GM12878 (cell line): ENCODE measurements around the gene LRP1. TPM values are rescaled to one million over a fixed set of nuclear protein-coding genes. Genes with fewer than 3 reads are reported as not detected.

Source experiments
- ATAC-seq: fragments of 200-7000 bp; cut with Tn5 transposase; 3 replicates; pipeline ENCODE4 v1.9.1; 2020; ENCODE audit warnings: mild to moderate bottlenecking, moderate library complexity
- BruUV-seq: library from RNA; stranded (reverse); fragments of 400-500 nt; replicated peaks from 2 replicates; lab custom pipeline; 2021; lab: Mats Ljungman, UMichigan
- CTCF ChIA-PET: fragments of 300-600 bp; sonication (Branson Sonifier 250); formaldehyde crosslinking; extraction: SDS; loops from one replicate; lab custom pipeline; 2021; ENCODE audit warnings: inconsistent platforms; lab: Yijun Ruan, JAX
- POLR2A ChIA-PET: fragments of 350-600 bp; formaldehyde crosslinking; extraction: SDS; loops from one replicate; lab custom pipeline; 2021; ENCODE audit warnings: inconsistent platforms; lab: Charles Lee
- RAD21 ChIA-PET: fragments of 300-600 bp; sonication (Branson Sonifier 250); formaldehyde crosslinking; loops from one replicate; lab custom pipeline; 2023; ENCODE audit warnings: antibody characterized with exemption; ENCODE audit not compliant: unreplicated experiment; lab: Charles Lee
- SMC1A ChIA-PET: fragments of 300-600 bp; sonication (Branson Sonifier 250); formaldehyde crosslinking; loops from one replicate; lab custom pipeline; 2023; ENCODE audit not compliant: unreplicated experiment, uncharacterized antibody; lab: Charles Lee
- DNase-seq: peaks from one replicate; pipeline ENCODE4 v3.0.0-alpha.2; 2011; ENCODE audit warnings: low read depth, low spot score
- FAIRE-seq: peaks from 3 replicates; lab custom pipeline; 2011; peaks lifted over from hg19 to GRCh38; lab: Jason Lieb, UNC
- H2AFZ ChIP-seq: 2 replicates; pipeline ENCODE4 v1.6.0; 2011; ENCODE audit warnings: low read depth, low read length, control low read depth; ENCODE audit not compliant: control insufficient read depth
- H3K27ac ChIP-seq: 2 replicates; pipeline ENCODE4 v1.5.1; 2011; ENCODE audit warnings: control low read depth; ENCODE audit not compliant: control insufficient read depth, insufficient read depth
- H3K27me3 ChIP-seq, 2 experiments: replicated peaks in 1 of 2; 2 replicates each; pipeline versions ENCODE4 v1.6.0 to v1.6.1; 2011; ENCODE audit warnings: low read length in 1 of 2; ENCODE audit not compliant: control insufficient read depth in 2 of 2, insufficient read depth in 2 of 2
- H3K36me3 ChIP-seq, 2 experiments: 2 replicates each; pipeline ENCODE4 v1.5.1; 2011; ENCODE audit warnings: low read length in 1 of 2; ENCODE audit not compliant: control insufficient read depth in 2 of 2, insufficient read depth in 2 of 2
- H3K4me1 ChIP-seq: 2 replicates; pipeline ENCODE4 v1.6.1; 2011; ENCODE audit warnings: mild to moderate bottlenecking, low read length, moderate library complexity, mixed read lengths; ENCODE audit not compliant: control insufficient read depth, insufficient read depth
- H3K4me2 ChIP-seq: 2 replicates; pipeline ENCODE4 v1.6.0; 2011; ENCODE audit warnings: control low read depth; ENCODE audit not compliant: control insufficient read depth, insufficient read depth
- H3K4me3 ChIP-seq: fragments of 200-600 bp; sonication (generic); 2 replicates; pipeline ENCODE4 v1.5.1; 2016
- H3K79me2 ChIP-seq: 2 replicates; pipeline ENCODE4 v1.6.0; 2011; ENCODE audit warnings: low read length; ENCODE audit not compliant: control insufficient read depth, insufficient read depth
- H3K9ac ChIP-seq: 2 replicates; pipeline ENCODE4 v1.8.0; 2011; ENCODE audit warnings: low read length, control low read depth, mixed read lengths; ENCODE audit not compliant: control insufficient read depth, insufficient read depth
- H3K9me3 ChIP-seq: replicated peaks from 3 replicates; pipeline ENCODE4 v1.5.1; 2011; ENCODE audit warnings: mild to moderate bottlenecking, low read length; ENCODE audit not compliant: control insufficient read depth, insufficient read depth
- H4K20me1 ChIP-seq: 2 replicates; pipeline ENCODE4 v1.6.0; 2011; ENCODE audit not compliant: control insufficient read depth, insufficient read depth
- EGR1 ChIP-seq, 2 experiments: IDR thresholded peaks; 1 replicate in 1 of 2; 2 replicates in 1 of 2; pipeline ENCODE4 v1.6.1; 2011 to 2012; ENCODE audit warnings: low read depth in 2 of 2, low read length in 2 of 2, borderline replicate concordance in 1 of 2, mild to moderate bottlenecking in 1 of 2, moderate library complexity in 1 of 2
- EP300 ChIP-seq, 2 experiments: fragments of 150-350 bp in 1 of 2; IDR thresholded peaks; 2 replicates each; pipeline ENCODE4 v1.6.1; 2011 to 2012; ENCODE audit warnings: low read depth in 2 of 2, low read length in 2 of 2, borderline replicate concordance in 1 of 2, improper control_type of control experiment in 1 of 2, inconsistent platforms in 1 of 2; ENCODE audit not compliant: control insufficient read depth in 1 of 2
- HDAC6 ChIP-seq: fragments of 200-600 bp; sonication (generic); IDR thresholded peaks from one replicate; pipeline ENCODE4 v1.8.0; 2017; ENCODE audit warnings: antibody characterized with exemption; ENCODE audit not compliant: unreplicated experiment
- MAX ChIP-seq: IDR thresholded peaks from 2 replicates; pipeline ENCODE4 v1.6.1; 2012; ENCODE audit warnings: low read depth, low read length, improper control_type of control experiment
- NR2F1 ChIP-seq: fragments of 450-650 bp; conservative IDR thresholded peaks from 2 replicates; pipeline ENCODE4 v1.6.1; 2017; ENCODE audit warnings: mild to moderate bottlenecking
- SUZ12 ChIP-seq: fragments of 200-600 bp; sonication (generic); IDR thresholded peaks from one replicate; pipeline ENCODE4 v1.6.1; 2018; ENCODE audit warnings: antibody characterized with exemption, mild to moderate bottlenecking; ENCODE audit not compliant: unreplicated experiment
- WGBS: methylation state at CpG from one replicate; pipeline ENCODE4 v1.1.6; 2016; ENCODE audit warnings: low lambda C conversion rate; ENCODE audit not compliant: insufficient replicate concordance, insufficient coverage; ENCODE audit errors: missing lambda C conversion rate; 5-methylcytosine and 5-hydroxymethylcytosine counted together
- in situ Hi-C: fragments of 300-500 bp; cut with MboI; formaldehyde crosslinking; loops from 9 replicates; pipeline ENCODE4 v1.14.3; 2018; ENCODE audit warnings: mixed read lengths
- intact Hi-C: fragments of 100-400 bp; cut with micrococcal nuclease; formaldehyde crosslinking; loops from one replicate; pipeline ENCODE4 v1.14.2; 2022; ENCODE audit not compliant: unreplicated experiment
- polyA plus RNA-seq, 11 experiments: library from polyadenylated mRNA; depleted of rRNA in 4 of 11; unstranded in 6 of 11; stranded (reverse) in 5 of 11; fragments of >200 nt; fragmentation: Nextera tagmentation in 4 of 11; fragmentation: Illumina TruSeq in 1 of 11; extraction: Ambion mirVana in 4 of 11; extraction: Trizol in 1 of 11; gene quantifications; 1 replicate in 1 of 11; 2 replicates in 10 of 11; pipeline versions ENCODE4 v1.2.1 to v1.2.3, GENCODE V29; 2011 to 2016; ENCODE audit warnings: inconsistent platforms in 2 of 11, missing spikeins in 2 of 11, low read depth in 1 of 11
- total RNA-seq, 4 experiments: library from RNA; depleted of rRNA in 3 of 4; stranded (reverse); fragments of >200 nt in 3 of 4; fragmentation: Illumina TruSeq in 1 of 4; extraction: Trizol in 1 of 4; gene quantifications; 2 replicates each; pipeline versions ENCODE4 v1.2.1 to v1.2.3, GENCODE V29; 2013 to 2021

The LRP1 gene
- total and polyA plus RNA-seq, 10 of the 15 experiments (the other 5 are each of a cell fraction or from before 2014, with no cell fraction given), result under 0.01 to 1.1 (median 0.20) TPM; not detected in 2

GRCh38 chr12:57207731-57208630 is 79.7 kb downstream of the LRP1 start:
- Histone ChIP-seq H3K9ac (no peak overlapping the region), H3K4me1 (no peaks in the 10 kb centered on the region), H3K9me3 (no peaks in the 10 kb centered on the region), H3K4me3 (no peak overlapping the region), H3K36me3 (no peaks in the 10 kb centered on the region)
- POLR2A ChIA-PET, result interaction anchor here (0.5 kb wide), 1 partner anchor 74 kb away, joined by 3 read pairs; no protein-coding TSS in a partner anchor
- RAD21 ChIA-PET, result no interaction called here
- DNase-seq (no peak), FAIRE-seq (no peak)
- SMC1A ChIA-PET, result no interaction called here
- in situ Hi-C loops, result no loop called here
- CTCF ChIA-PET, result interaction anchor here (1.1 to 1.4 kb wide), 2 partner anchors 35 to 84 kb away, joined by 3 to 5 read pairs; no protein-coding TSS in a partner anchor
- intact Hi-C loops, result no loop called here
- TF ChIP-seq NR2F1, result no peak; the same call in 1 of the 2 replicates
- TF ChIP-seq SUZ12, result no peak
- TF ChIP-seq EP300 (IDR thresholded peaks at IDR 0.05; ENCODE audit: borderline replicate concordance in 1 of 2, control insufficient read depth in 1 of 2, low read depth in 2 of 2, low read length in 2 of 2), result no peak
- TF ChIP-seq MAX, result no peak
- TF ChIP-seq HDAC6, result no peak
- TF ChIP-seq EGR1 (IDR thresholded peaks at IDR 0.05; ENCODE audit: borderline replicate concordance in 1 of 2, low read depth in 2 of 2, low read length in 2 of 2), result no peak
- TF ChIP-seq, all 136 proteins: peak for 0
- 48% methylated on average over 29 of the region's 29 CpGs for WGBS
- ATAC-seq, result peak; percentile 68
- Histone ChIP-seq H2AFZ (no peak overlapping the region), H3K27me3 (no peaks in the 10 kb centered on the region; a peak in 1 of 4 replicates), H3K4me2 (no peak overlapping the region), H3K79me2 (no peaks in the 10 kb centered on the region), H4K20me1 (no peaks in the 10 kb centered on the region), H3K27ac (no peak overlapping the region)
- no TSS peak for BruUV-seq
